ENCODE measurements around the gene ARHGAP8. TPM values are rescaled to one million over a fixed set of nuclear protein-coding genes. Genes with fewer than 3 reads are reported as not detected.

ARHGAP8 gene
- total RNA-seq, 1 donor from 2014 or later: 2.8 TPM

DNA sequence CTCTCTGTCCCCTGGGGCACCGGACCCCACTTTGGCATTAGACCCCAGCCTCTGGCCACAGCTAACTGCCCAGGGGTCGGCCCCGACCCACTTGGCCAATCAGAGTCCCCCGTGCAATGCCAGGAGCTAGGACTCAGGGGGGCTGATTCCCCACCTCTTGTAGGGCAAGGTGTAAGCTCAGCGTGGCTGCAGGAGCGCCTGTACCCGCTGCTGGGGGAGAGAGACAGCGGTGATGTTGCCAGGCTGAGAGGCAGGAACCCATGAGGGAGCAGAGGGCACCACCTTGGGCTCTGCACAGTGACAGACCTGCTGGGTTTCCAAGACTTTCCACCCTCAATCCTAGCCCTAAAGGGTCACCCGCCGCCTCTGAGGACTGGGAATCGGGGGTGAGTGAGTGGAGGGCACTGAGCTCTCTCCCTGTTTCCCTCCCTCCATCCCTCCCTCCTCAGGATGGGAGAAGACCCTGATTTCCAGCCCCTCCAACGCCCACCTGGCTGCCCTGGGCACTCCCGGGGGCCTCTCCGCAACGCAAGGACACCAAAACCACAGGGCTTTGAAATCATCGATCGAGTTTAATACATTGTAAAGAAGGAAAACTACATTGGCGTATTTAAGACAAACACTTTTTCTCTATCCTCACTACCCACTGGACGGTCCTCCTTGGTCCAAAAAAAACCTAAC lies 128.4 kb downstream of the ARHGAP8 start:
- H3K79me2 ChIP-seq (ENCODE audit: insufficient read depth, low read length): no peaks in the 10 kb centered on the region
- no peaks in the 10 kb centered on the region for H3K27me3 ChIP-seq (ENCODE audit: insufficient read depth, low read length)
- TF ChIP-seq, protein P1, sequence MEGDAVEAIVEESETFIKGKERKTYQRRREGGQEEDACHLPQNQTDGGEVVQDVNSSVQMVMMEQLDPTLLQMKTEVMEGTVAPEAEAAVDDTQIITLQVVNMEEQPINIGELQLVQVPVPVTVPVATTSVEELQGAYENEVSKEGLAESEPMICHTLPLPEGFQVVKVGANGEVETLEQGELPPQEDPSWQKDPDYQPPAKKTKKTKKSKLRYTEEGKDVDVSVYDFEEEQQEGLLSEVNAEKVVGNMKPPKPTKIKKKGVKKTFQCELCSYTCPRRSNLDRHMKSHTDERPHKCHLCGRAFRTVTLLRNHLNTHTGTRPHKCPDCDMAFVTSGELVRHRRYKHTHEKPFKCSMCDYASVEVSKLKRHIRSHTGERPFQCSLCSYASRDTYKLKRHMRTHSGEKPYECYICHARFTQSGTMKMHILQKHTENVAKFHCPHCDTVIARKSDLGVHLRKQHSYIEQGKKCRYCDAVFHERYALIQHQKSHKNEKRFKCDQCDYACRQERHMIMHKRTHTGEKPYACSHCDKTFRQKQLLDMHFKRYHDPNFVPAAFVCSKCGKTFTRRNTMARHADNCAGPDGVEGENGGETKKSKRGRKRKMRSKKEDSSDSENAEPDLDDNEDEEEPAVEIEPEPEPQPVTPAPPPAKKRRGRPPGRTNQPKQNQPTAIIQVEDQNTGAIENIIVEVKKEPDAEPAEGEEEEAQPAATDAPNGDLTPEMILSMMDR (IDR thresholded peaks at IDR 0.05; ENCODE audit: insufficient read depth, low read depth, low read length): no peak
- no peak for TF ChIP-seq EZH2 (IDR thresholded peaks at IDR 0.05; ENCODE audit: insufficient read depth, low read length)
- DNase-seq (ENCODE audit: low read depth) (no peak), FAIRE-seq (no peak)
- H3K4me1 Mint-ChIP-seq (ENCODE audit: low read depth, unreplicated experiment): no peaks in the 10 kb centered on the region
- no peak overlapping the region for H3K4me3 ChIP-seq (ENCODE audit: insufficient read depth, low read depth, low read length)
- no peak overlapping the region for H3K9ac ChIP-seq (ENCODE audit: low read length)
- no peaks in the 10 kb centered on the region for H3K36me3 ChIP-seq (ENCODE audit: insufficient read depth, low read length)
- H4K20me1 ChIP-seq (ENCODE audit: insufficient read depth, low read length): no peaks in the 10 kb centered on the region
- H3K27ac Mint-ChIP-seq (ENCODE audit: unreplicated experiment): no peak overlapping the region
- peaks cover 4% of the 10 kb centered on the region for H3K9me3 Mint-ChIP-seq (ENCODE audit: unreplicated experiment)
- no peaks in the 10 kb centered on the region for H3K4me1 ChIP-seq (ENCODE audit: insufficient read depth, low read length)
- no peaks in the 10 kb centered on the region for H3K27me3 Mint-ChIP-seq (ENCODE audit: low read depth, unreplicated experiment)
- no peaks in the 10 kb centered on the region for H3K9me3 ChIP-seq (ENCODE audit: insufficient read depth, low read depth, low read length)
- peaks cover 20% of the 10 kb centered on the region for H3K36me3 Mint-ChIP-seq (ENCODE audit: low read depth, unreplicated experiment)
- H3K4me3 Mint-ChIP-seq (ENCODE audit: unreplicated experiment): no peak overlapping the region
- no peak overlapping the region for H2AFZ ChIP-seq (ENCODE audit: low read depth, low read length)
- no peak overlapping the region for H3K27ac ChIP-seq (ENCODE audit: low read depth, low read length)
- H3K4me2 ChIP-seq (ENCODE audit: low read length): no peak overlapping the region

DNA sequence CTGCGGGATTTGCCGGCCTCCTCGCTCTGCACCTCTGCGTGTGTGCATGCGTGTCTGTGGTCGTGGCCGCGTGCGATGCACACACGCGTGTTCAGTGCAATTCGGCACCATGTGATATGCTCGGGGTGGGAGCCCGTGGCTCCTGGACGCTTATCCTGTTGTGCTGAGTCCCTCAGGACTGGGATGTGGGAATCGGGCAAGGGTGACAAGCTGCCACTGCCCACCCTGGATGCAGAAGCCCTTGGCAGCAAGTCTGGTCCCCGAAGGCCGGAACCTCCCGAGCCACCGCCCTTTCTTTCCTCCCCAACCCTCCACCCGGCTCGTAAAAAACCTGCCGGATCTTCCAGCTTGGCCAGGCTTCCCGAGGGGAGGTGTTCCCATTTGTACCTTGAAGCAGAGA lies 129.2 kb downstream of the ARHGAP8 start:
- no peak overlapping the region for H3K4me2 ChIP-seq (ENCODE audit: low read length)
- no peaks in the 10 kb centered on the region for H3K9me3 ChIP-seq (ENCODE audit: insufficient read depth, low read depth, low read length)
- Mint-ChIP-seq H3K27ac (ENCODE audit: unreplicated experiment) (no peak overlapping the region), H3K36me3 (ENCODE audit: low read depth, unreplicated experiment) (peaks cover 20% of the 10 kb centered on the region), H3K4me1 (ENCODE audit: low read depth, unreplicated experiment) (no peaks in the 10 kb centered on the region), H3K27me3 (ENCODE audit: low read depth, unreplicated experiment) (no peaks in the 10 kb centered on the region), H3K9me3 (ENCODE audit: unreplicated experiment) (peaks cover 2% of the 10 kb centered on the region), H3K4me3 (ENCODE audit: unreplicated experiment) (no peak overlapping the region)
- no peaks in the 10 kb centered on the region for H3K4me1 ChIP-seq (ENCODE audit: insufficient read depth, low read length)
- no peak overlapping the region for H3K4me3 ChIP-seq (ENCODE audit: insufficient read depth, low read depth, low read length)
- no peaks in the 10 kb centered on the region for H3K79me2 ChIP-seq (ENCODE audit: insufficient read depth, low read length)
- no peak overlapping the region for H3K9ac ChIP-seq (ENCODE audit: low read length)
- DNase-seq (ENCODE audit: low read depth) (no peak), FAIRE-seq (no peak)
- TF ChIP-seq EZH2 (IDR thresholded peaks at IDR 0.05; ENCODE audit: insufficient read depth, low read length): no peak
- TF ChIP-seq, protein P1 (IDR thresholded peaks at IDR 0.05; ENCODE audit: insufficient read depth, low read depth, low read length): no peak
- H4K20me1 ChIP-seq (ENCODE audit: insufficient read depth, low read length): no peaks in the 10 kb centered on the region
- H2AFZ ChIP-seq (ENCODE audit: low read depth, low read length): no peak overlapping the region
- no peak overlapping the region for H3K27ac ChIP-seq (ENCODE audit: low read depth, low read length)
- no peaks in the 10 kb centered on the region for H3K27me3 ChIP-seq (ENCODE audit: insufficient read depth, low read length)
- no peaks in the 10 kb centered on the region for H3K36me3 ChIP-seq (ENCODE audit: insufficient read depth, low read length)

DNA sequence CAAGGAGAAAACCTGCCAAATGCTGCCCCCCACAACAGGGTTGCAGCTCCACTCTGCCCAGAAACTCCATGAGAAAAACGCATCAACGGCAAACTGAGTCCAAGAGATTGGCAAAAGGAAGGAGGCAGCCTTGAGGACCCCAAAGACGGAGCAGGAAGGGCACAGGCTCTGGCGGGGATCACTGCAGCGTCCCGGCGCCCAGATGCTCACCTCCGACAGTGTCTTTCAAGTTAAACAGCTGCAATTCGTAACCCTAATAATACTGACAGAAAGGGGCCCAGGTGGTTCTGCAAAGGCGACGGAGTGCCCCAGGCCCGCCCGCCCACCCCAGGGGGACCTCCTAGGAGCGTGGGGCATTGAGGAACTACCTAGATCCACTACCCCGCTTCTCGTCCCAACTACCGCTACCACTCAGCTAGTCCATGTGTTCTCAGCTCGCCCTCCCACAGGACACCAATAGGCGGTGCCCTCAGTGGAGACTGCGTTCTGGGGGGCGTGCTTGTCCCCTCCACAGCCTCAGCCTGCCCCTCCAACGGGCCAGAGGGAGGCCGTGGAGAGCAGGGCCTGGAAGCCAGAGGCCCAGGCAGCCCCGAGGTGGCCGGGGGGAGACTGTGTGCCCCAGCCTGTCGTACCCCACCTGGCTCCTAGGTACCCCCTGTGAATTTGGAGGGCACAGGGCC lies 130.0 kb downstream of the ARHGAP8 start:
- Histone ChIP-seq H3K27me3 (ENCODE audit: insufficient read depth, low read length) (no peaks in the 10 kb centered on the region), H3K4me1 (ENCODE audit: insufficient read depth, low read length) (no peaks in the 10 kb centered on the region), H3K36me3 (ENCODE audit: insufficient read depth, low read length) (no peaks in the 10 kb centered on the region), H3K27ac (ENCODE audit: low read depth, low read length) (no peak overlapping the region), H3K4me3 (ENCODE audit: insufficient read depth, low read depth, low read length) (no peak overlapping the region), H3K9ac (ENCODE audit: low read length) (no peak overlapping the region), H3K4me2 (ENCODE audit: low read length) (no peak overlapping the region), H3K79me2 (ENCODE audit: insufficient read depth, low read length) (no peaks in the 10 kb centered on the region), H4K20me1 (ENCODE audit: insufficient read depth, low read length) (no peaks in the 10 kb centered on the region), H3K9me3 (ENCODE audit: insufficient read depth, low read depth, low read length) (no peaks in the 10 kb centered on the region), H2AFZ (ENCODE audit: low read depth, low read length) (no peak overlapping the region)
- DNase-seq (ENCODE audit: low read depth): no peak
- Mint-ChIP-seq H3K4me3 (ENCODE audit: unreplicated experiment) (no peak overlapping the region), H3K27me3 (ENCODE audit: low read depth, unreplicated experiment) (no peaks in the 10 kb centered on the region), H3K9me3 (ENCODE audit: unreplicated experiment) (no peaks in the 10 kb centered on the region), H3K27ac (ENCODE audit: unreplicated experiment) (no peak overlapping the region), H3K4me1 (ENCODE audit: low read depth, unreplicated experiment) (no peaks in the 10 kb centered on the region), H3K36me3 (ENCODE audit: low read depth, unreplicated experiment) (peaks cover 18% of the 10 kb centered on the region)
- TF ChIP-seq, protein P1 (IDR thresholded peaks at IDR 0.05; ENCODE audit: insufficient read depth, low read depth, low read length): no peak
- no peak for TF ChIP-seq EZH2 (IDR thresholded peaks at IDR 0.05; ENCODE audit: insufficient read depth, low read length)
- FAIRE-seq: no peak
